Activated naive CD8-positive, alpha-beta T cell treated with anti-CD3 and anti-CD28 coated beads, Interleukin-2, amount 50 U/mL, for 24 hours (primary cell): ENCODE data around the gene SH2D2A.

Experiments
- ATAC-seq: fragments of 150-1000 bp; cut with Tn5 transposase; one replicate; pipeline ENCODE4 v1.10.0; 2021
- DNase-seq: peaks from one replicate; pipeline ENCODE4 v3.0.0; 2021
- H3K27ac Mint-ChIP-seq: one replicate; pipeline ENCODE4 v1.8.0; 2021; ENCODE audit warnings: mild to moderate bottlenecking, mixed read lengths
- H3K27me3 Mint-ChIP-seq: one replicate; pipeline ENCODE4 v1.8.0; 2021; ENCODE audit warnings: mixed read lengths
- H3K36me3 Mint-ChIP-seq: one replicate; pipeline ENCODE4 v1.8.0; 2021; ENCODE audit warnings: low read depth, mixed read lengths
- H3K4me1 Mint-ChIP-seq: one replicate; pipeline ENCODE4 v1.8.0; 2021; ENCODE audit warnings: mixed read lengths
- H3K4me3 Mint-ChIP-seq: one replicate; pipeline ENCODE4 v1.8.0; 2021; ENCODE audit warnings: mild to moderate bottlenecking, moderate library complexity, mixed read lengths
- H3K9me3 Mint-ChIP-seq: one replicate; pipeline ENCODE4 v1.8.0; 2021; ENCODE audit warnings: mixed read lengths

SH2D2A gene

GRCh38 chr1:156842618-156843300 is 26.1 kb upstream of the SH2D2A start:
- no peak for ATAC-seq
- peaks cover 59% of the 10 kb centered on the region for H3K27me3 Mint-ChIP-seq
- no peak overlapping the region for H3K4me3 Mint-ChIP-seq
- H3K27ac Mint-ChIP-seq = no peak overlapping the region
- peaks cover 18% of the 10 kb centered on the region for H3K4me1 Mint-ChIP-seq
- H3K9me3 Mint-ChIP-seq = no peaks in the 10 kb centered on the region
- DNase-seq = no peak
- no peaks in the 10 kb centered on the region for H3K36me3 Mint-ChIP-seq

- DNase-seq = no peak
- Mint-ChIP-seq H3K4me1 (peaks cover 31% of the 10 kb centered on the region), H3K27ac (no peak overlapping the region), H3K4me3 (no peak overlapping the region), H3K9me3 (no peaks in the 10 kb centered on the region), H3K27me3 (peaks cover 46% of the 10 kb centered on the region), H3K36me3 (no peaks in the 10 kb centered on the region)
- ATAC-seq = no peak
These were observed 24.7 kb upstream of the SH2D2A start for GRCh38 chr1:156841295-156841855.

DNA sequence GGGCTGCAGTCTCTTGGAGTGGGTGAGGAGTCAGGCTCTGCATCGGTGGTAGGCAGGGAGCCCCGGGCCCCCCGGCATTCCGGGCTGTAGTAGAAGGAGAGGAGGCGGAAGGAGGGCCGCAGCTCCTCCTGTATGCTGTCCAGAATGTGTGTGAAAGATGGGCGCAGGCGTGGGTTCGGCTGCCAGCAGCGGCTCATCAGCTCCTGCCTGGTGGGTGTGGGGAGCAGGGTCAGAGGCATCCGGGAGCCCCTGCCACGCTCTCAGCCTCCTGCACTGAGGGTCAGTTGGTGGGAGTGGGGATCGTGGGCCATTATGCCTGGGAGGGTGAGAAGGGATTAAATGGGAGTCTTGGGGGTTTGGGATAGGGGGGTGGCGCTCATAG is 24.2 kb upstream of the SH2D2A start:
- Mint-ChIP-seq H3K36me3 (no peaks in the 10 kb centered on the region), H3K9me3 (no peaks in the 10 kb centered on the region), H3K27ac (no peak overlapping the region), H3K4me3 (no peak overlapping the region), H3K4me1 (peaks cover 36% of the 10 kb centered on the region), H3K27me3 (peaks cover 41% of the 10 kb centered on the region)
- DNase-seq (no peak), ATAC-seq (no peak)

GRCh38 chr1:156840186-156840897 is 23.7 kb upstream of the SH2D2A start:
- H3K27me3 Mint-ChIP-seq = peaks cover 38% of the 10 kb centered on the region
- ATAC-seq = no peak
- no peak overlapping the region for H3K27ac Mint-ChIP-seq
- H3K4me3 Mint-ChIP-seq = no peak overlapping the region
- peaks cover 38% of the 10 kb centered on the region for H3K4me1 Mint-ChIP-seq
- no peak for DNase-seq
- H3K9me3 Mint-ChIP-seq = no peaks in the 10 kb centered on the region
- no peaks in the 10 kb centered on the region for H3K36me3 Mint-ChIP-seq

- Mint-ChIP-seq H3K36me3 (no peaks in the 10 kb centered on the region), H3K4me1 (peaks cover 42% of the 10 kb centered on the region), H3K4me3 (no peak overlapping the region), H3K27ac (no peak overlapping the region), H3K27me3 (peaks cover 34% of the 10 kb centered on the region), H3K9me3 (no peaks in the 10 kb centered on the region)
- no peak for ATAC-seq
- no peak for DNase-seq
These were observed 22.9 kb upstream of the SH2D2A start for GRCh38 chr1:156839426-156840109.

DNA sequence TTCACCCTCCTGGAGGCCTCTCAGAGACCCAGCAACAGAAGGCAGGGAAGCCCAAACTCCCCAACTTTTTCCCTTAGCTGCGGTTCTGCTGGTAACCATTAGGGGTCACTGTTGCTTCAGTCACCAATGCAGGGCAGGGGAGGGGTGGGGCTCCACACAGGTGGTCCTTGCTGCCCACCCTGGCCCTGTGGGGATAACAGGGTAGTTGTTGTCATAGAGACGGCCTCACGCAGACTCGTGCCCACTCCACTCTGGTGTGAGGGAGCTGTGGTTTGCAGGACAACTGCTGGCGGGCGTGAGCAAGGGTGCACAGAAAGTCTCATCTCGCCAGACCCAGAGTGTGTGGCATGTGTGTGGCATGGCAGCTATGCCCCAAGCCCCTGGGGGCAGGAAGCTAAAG is 22.3 kb upstream of the SH2D2A start:
- Mint-ChIP-seq H3K4me1 (peaks cover 44% of the 10 kb centered on the region), H3K27ac (no peak overlapping the region), H3K27me3 (peaks cover 32% of the 10 kb centered on the region), H3K9me3 (no peaks in the 10 kb centered on the region), H3K36me3 (no peaks in the 10 kb centered on the region), H3K4me3 (no peak overlapping the region)
- ATAC-seq = peak; percentile 11
- DNase-seq = peak; percentile 53

DNA sequence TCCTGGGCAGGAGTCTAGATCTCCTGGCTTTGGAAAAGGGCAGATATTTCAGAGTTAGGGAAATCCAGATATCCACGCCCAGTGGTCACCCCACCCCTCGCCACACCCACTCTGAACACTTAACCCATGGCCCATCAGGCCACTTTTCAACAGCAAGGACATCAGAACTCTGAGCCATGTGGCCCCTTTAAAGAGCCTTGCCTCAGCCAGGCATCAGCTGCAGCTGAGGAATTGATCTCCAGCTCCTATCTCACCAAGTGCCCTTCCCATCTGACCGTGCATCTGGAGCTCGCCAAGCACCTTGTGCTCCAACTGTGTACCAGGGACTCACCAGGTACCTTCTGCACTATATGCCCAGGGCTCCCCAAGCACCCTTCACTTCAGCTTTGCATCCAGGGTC is 20.2 kb upstream of the SH2D2A start:
- H3K4me3 Mint-ChIP-seq = peak overlapping the region; percentile 12
- no peaks in the 10 kb centered on the region for H3K9me3 Mint-ChIP-seq
- no peak for DNase-seq
- peaks cover 17% of the 10 kb centered on the region for H3K27me3 Mint-ChIP-seq
- no peak for ATAC-seq
- H3K27ac Mint-ChIP-seq = peak overlapping the region; percentile 30
- H3K36me3 Mint-ChIP-seq = no peaks in the 10 kb centered on the region
- H3K4me1 Mint-ChIP-seq = peaks cover 52% of the 10 kb centered on the region

- no peaks in the 10 kb centered on the region for H3K36me3 Mint-ChIP-seq
- peak overlapping the region; percentile 50 for H3K4me3 Mint-ChIP-seq
- ATAC-seq = peak; percentile 85
- peak; percentile 68 for DNase-seq
- H3K9me3 Mint-ChIP-seq = no peaks in the 10 kb centered on the region
- H3K27ac Mint-ChIP-seq = peak overlapping the region; percentile 80
- H3K4me1 Mint-ChIP-seq = peaks cover 52% of the 10 kb centered on the region
- peaks cover 20% of the 10 kb centered on the region for H3K27me3 Mint-ChIP-seq
These were observed 19.5 kb upstream of the SH2D2A start for GRCh38 chr1:156836041-156836654.

GRCh38 chr1:156834322-156834721 is 17.7 kb upstream of the SH2D2A start:
- H3K27me3 Mint-ChIP-seq = peaks cover 19% of the 10 kb centered on the region
- peak overlapping the region; percentile 76 for H3K27ac Mint-ChIP-seq
- H3K4me1 Mint-ChIP-seq = peaks cover 49% of the 10 kb centered on the region
- H3K4me3 Mint-ChIP-seq = peak overlapping the region; percentile 25
- H3K36me3 Mint-ChIP-seq = no peaks in the 10 kb centered on the region
- H3K9me3 Mint-ChIP-seq = no peaks in the 10 kb centered on the region
- ATAC-seq = peak; percentile 35
- no peak for DNase-seq

DNA sequence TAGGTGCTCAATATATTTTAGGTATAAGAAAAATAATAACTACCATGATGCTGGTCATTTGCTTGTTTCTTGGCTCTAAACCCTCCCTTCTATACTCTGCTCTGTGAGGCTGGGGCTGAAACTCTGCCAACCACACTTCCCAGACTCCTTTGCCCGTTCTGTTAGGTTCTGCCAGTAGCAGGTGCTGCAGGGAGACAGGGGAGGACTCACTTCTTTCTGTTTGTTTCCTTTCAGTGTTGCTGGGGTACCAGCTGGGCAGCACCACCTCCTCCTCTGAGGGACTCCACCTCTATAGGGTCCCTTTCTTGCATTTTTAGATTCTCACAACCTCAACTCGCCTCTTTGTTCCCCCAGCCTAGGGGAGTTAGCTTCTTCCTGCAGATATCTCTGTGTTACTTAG is 17.0 kb upstream of the SH2D2A start:
- H3K4me3 Mint-ChIP-seq = peak overlapping the region; percentile 25
- peak; percentile 44 for ATAC-seq

DNA sequence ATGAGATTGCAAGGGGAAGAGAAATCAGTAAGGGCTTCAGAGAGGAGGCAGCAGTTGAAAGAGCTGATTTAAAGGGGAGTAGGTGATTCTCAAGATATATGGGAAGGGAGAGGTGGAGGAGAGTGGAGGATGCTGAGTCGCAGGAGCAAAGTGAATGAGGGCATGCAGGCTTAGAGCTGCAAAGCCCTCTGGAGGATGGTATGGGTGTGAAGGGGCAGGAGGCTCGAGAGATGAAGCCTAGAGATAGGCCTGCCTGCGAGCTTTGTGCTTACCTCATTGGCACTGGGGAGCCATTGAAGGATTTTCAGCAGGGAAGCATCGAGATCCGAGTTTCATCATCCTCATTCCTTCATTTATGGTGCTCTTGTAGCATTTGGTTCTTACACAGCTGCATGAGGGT is 15.8 kb upstream of the SH2D2A start:
- ATAC-seq (no peak), DNase-seq (no peak)
- no peaks in the 10 kb centered on the region for H3K36me3 Mint-ChIP-seq
- H3K27ac Mint-ChIP-seq = no peak overlapping the region
- no peaks in the 10 kb centered on the region for H3K9me3 Mint-ChIP-seq
- peaks cover 11% of the 10 kb centered on the region for H3K27me3 Mint-ChIP-seq
- H3K4me3 Mint-ChIP-seq = no peak overlapping the region
- H3K4me1 Mint-ChIP-seq = peaks cover 53% of the 10 kb centered on the region

More for the DNA sequence above, 17.0 kb upstream of the SH2D2A start:
- Mint-ChIP-seq H3K4me1 (peaks cover 50% of the 10 kb centered on the region), H3K27ac (peak overlapping the region; percentile 76), H3K36me3 (no peaks in the 10 kb centered on the region), H3K9me3 (no peaks in the 10 kb centered on the region), H3K27me3 (peaks cover 15% of the 10 kb centered on the region)
- DNase-seq = no peak

DNA sequence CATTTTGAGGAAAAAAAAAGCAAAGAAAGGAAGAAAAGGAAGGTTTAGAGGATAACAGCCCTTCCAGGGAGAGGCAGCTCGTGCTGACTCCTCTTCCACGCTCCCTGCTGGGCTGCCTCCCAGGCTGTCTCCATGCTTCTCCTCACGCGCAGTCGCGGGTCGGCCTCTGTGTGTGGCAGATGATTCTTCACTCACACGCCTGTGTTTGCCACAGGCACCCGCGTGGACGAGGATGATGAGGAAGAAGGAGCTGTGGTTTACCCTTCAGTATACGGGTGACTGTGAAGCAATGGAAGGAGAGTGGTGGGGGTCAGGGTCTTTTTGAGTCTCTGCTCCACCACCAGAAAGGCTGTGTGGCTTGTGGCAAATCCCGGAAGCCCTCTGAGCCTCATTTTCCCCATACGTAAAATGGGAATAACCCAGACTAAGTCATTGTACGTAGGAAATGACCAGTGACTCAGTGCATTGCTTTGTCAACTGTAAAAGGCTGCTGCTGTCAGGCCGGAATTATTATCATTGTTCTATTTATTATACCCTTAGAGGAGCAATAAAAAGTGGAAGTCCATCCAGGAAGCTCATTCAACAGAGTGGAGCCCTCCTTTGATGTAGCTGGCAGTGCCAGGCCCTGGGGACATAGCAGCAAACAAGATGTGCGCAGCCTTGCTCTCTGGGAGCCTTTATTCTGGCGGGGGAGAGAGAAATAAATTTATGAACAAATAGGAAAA is 11.9 kb upstream of the SH2D2A start:
- Mint-ChIP-seq H3K27ac (peak overlapping the region; percentile 67), H3K36me3 (no peaks in the 10 kb centered on the region), H3K9me3 (no peaks in the 10 kb centered on the region), H3K4me1 (peaks cover 14% of the 10 kb centered on the region), H3K27me3 (peaks cover 11% of the 10 kb centered on the region), H3K4me3 (no peak overlapping the region)
- no peak for DNase-seq
- peak; percentile 75 for ATAC-seq

- no peak overlapping the region for H3K27ac Mint-ChIP-seq
- H3K4me1 Mint-ChIP-seq = peaks cover 28% of the 10 kb centered on the region
- H3K27me3 Mint-ChIP-seq = peaks cover 4% of the 10 kb centered on the region
- no peak for ATAC-seq
- no peak for DNase-seq
- no peaks in the 10 kb centered on the region for H3K36me3 Mint-ChIP-seq
- no peaks in the 10 kb centered on the region for H3K9me3 Mint-ChIP-seq
- no peak overlapping the region for H3K4me3 Mint-ChIP-seq
These were observed 10.0 kb upstream of the SH2D2A start for GRCh38 chr1:156826630-156827029.
